Smooth muscle cell (in vitro differentiated cells): ENCODE measurements around the gene HNRNPAB. TPM values are rescaled to one million over a fixed set of nuclear protein-coding genes. Genes with fewer than 3 reads are reported as not detected.

Experiments used
- DNase-seq: peaks from one replicate; lab custom pipeline; 2025; ENCODE audit not compliant: unreplicated experiment; lab: John Stamatoyannopoulos, UW
- H2AFZ ChIP-seq: fragments of 200-600 bp; sonication (generic); 2 replicates; pipeline ENCODE4 v1.6.0; 2016; ENCODE audit warnings: antibody characterized with exemption, low read depth, mild to moderate bottlenecking
- H3F3A ChIP-seq: fragments of 200-600 bp; sonication (generic); 2 replicates; pipeline ENCODE4 v1.6.0; 2017; ENCODE audit warnings: antibody characterized with exemption, low read depth
- H3K27ac ChIP-seq: fragments of 200-600 bp; sonication (generic); 2 replicates; pipeline ENCODE4 v1.5.1; 2016; ENCODE audit warnings: low read depth, mild to moderate bottlenecking
- H3K27me3 ChIP-seq: fragments of 200-600 bp; sonication (generic); 2 replicates; pipeline ENCODE4 v1.6.1; 2016; ENCODE audit warnings: low read depth, mild to moderate bottlenecking
- H3K36me3 ChIP-seq: fragments of 200-600 bp; sonication (generic); 2 replicates; pipeline ENCODE4 v1.5.1; 2016; ENCODE audit warnings: low read depth
- H3K4me1 ChIP-seq: fragments of 200-600 bp; sonication (generic); 2 replicates; pipeline ENCODE4 v1.5.1; 2016; ENCODE audit warnings: low read depth
- H3K4me2 ChIP-seq: fragments of 200-600 bp; sonication (generic); 2 replicates; pipeline ENCODE4 v1.6.0; 2016; ENCODE audit warnings: mild to moderate bottlenecking
- H3K4me3 ChIP-seq: fragments of 200-600 bp; sonication (generic); 2 replicates; pipeline ENCODE4 v1.5.1; 2016; ENCODE audit warnings: mild to moderate bottlenecking
- H3K79me2 ChIP-seq: fragments of 200-600 bp; sonication (generic); 2 replicates; pipeline ENCODE4 v1.6.0; 2016; ENCODE audit warnings: low read depth, mild to moderate bottlenecking
- H3K9ac ChIP-seq: fragments of 200-600 bp; sonication (generic); 2 replicates; pipeline ENCODE4 v1.6.0; 2016; ENCODE audit warnings: low read depth
- H3K9me3 ChIP-seq: fragments of 200-600 bp; sonication (generic); replicated peaks from 2 replicates; pipeline ENCODE4 v1.5.1; 2016; ENCODE audit warnings: low read depth
- H4K20me1 ChIP-seq: fragments of 200-600 bp; sonication (generic); 2 replicates; pipeline ENCODE4 v1.6.0; 2016; ENCODE audit warnings: low read depth
- CTCF ChIP-seq: fragments of 200-600 bp; sonication (generic); IDR thresholded peaks from 2 replicates; pipeline ENCODE4 v1.5.1; 2017; ENCODE audit warnings: borderline replicate concordance, mild to moderate bottlenecking, antibody characterized with exemption; ENCODE audit not compliant: insufficient read depth, poor library complexity, severe bottlenecking
- WGBS: methylation state at CpG from one replicate; pipeline ENCODE4 v1.1.7; 2016; ENCODE audit warnings: low lambda C conversion rate; 5-methylcytosine and 5-hydroxymethylcytosine counted together
- polyA plus RNA-seq: library from polyadenylated mRNA; unstranded; fragments of >200 nt; fragmentation: Nextera tagmentation; extraction: Ambion mirVana; gene quantifications from 2 replicates; pipeline ENCODE4 v1.2.1, GENCODE V29; 2016
- total RNA-seq: library from RNA; depleted of rRNA; stranded (reverse); fragments of >200 nt; gene quantifications from 2 replicates; pipeline ENCODE4 v1.2.3, GENCODE V29; 2014

HNRNPAB gene
- total and polyA plus RNA-seq, 2 experiments from 2014 or later: 79.3 to 170 TPM

- Histone ChIP-seq H3K4me1 (peaks cover 9% of the 10 kb centered on the region), H4K20me1 (peaks cover under 1% of the 10 kb centered on the region), H3K27ac (no peak overlapping the region), H3F3A (peaks cover 4% of the 10 kb centered on the region), H3K4me3 (no peak overlapping the region), H3K79me2 (peaks cover 14% of the 10 kb centered on the region), H3K4me2 (no peak overlapping the region), H3K36me3 (no peaks in the 10 kb centered on the region), H2AFZ (no peak overlapping the region), H3K9ac (no peak overlapping the region), H3K27me3 (no peaks in the 10 kb centered on the region), H3K9me3 (no peaks in the 10 kb centered on the region)
- no peak for DNase-seq
- no peak for TF ChIP-seq CTCF
- WGBS: 94% methylated on average over 3 of the region's 3 CpGs
These were observed 31.2 kb downstream of the HNRNPAB start for GRCh38 chr5:178235588-178235974.

GRCh38 chr5:178236126-178236525, 31.8 kb downstream of the HNRNPAB start:
- Histone ChIP-seq H3K4me2 (no peak overlapping the region), H2AFZ (no peak overlapping the region), H3K27ac (no peak overlapping the region), H4K20me1 (no peaks in the 10 kb centered on the region), H3K9ac (no peak overlapping the region), H3K4me1 (peaks cover 5% of the 10 kb centered on the region), H3K27me3 (no peaks in the 10 kb centered on the region), H3K79me2 (peaks cover 9% of the 10 kb centered on the region), H3K36me3 (no peaks in the 10 kb centered on the region), H3K4me3 (no peak overlapping the region), H3K9me3 (no peaks in the 10 kb centered on the region), H3F3A (peaks cover 4% of the 10 kb centered on the region)
- DNase-seq: no peak
- no peak for TF ChIP-seq CTCF
- WGBS: 91% methylated on average over 9 of the region's 9 CpGs

- Histone ChIP-seq H3K27ac (no peak overlapping the region), H3K9ac (no peak overlapping the region), H3K27me3 (no peaks in the 10 kb centered on the region)
These were observed 32.3 kb downstream of the HNRNPAB start for GRCh38 chr5:178236679-178237078.

More at GRCh38 chr5:178236679-178237078, 32.3 kb downstream of the HNRNPAB start:
- Histone ChIP-seq H3F3A (peaks cover 4% of the 10 kb centered on the region), H4K20me1 (no peaks in the 10 kb centered on the region), H3K36me3 (no peaks in the 10 kb centered on the region), H3K79me2 (peaks cover 3% of the 10 kb centered on the region), H3K4me3 (no peak overlapping the region), H2AFZ (no peak overlapping the region), H3K9me3 (no peaks in the 10 kb centered on the region), H3K4me1 (no peaks in the 10 kb centered on the region), H3K4me2 (no peak overlapping the region)
- no peak for DNase-seq
- TF ChIP-seq CTCF: no peak
- WGBS: 80% methylated on average over 4 of the region's 4 CpGs
